PC-9 (cell line): ENCODE measurements around the gene BTRC.

Experiments used
- CTCF ChIP-seq: fragments of 200-600 bp; sonication (generic); conservative IDR thresholded peaks from 2 replicates; pipeline ENCODE4 v1.6.1; 2017; ENCODE audit warnings: mixed run types, antibody characterized with exemption, mild to moderate bottlenecking, moderate library complexity
- EZH2 ChIP-seq: fragments of 200-600 bp; sonication (generic); IDR thresholded peaks from 2 replicates; pipeline ENCODE4 v1.8.0; 2017; ENCODE audit warnings: antibody characterized with exemption, low read depth

DNA sequence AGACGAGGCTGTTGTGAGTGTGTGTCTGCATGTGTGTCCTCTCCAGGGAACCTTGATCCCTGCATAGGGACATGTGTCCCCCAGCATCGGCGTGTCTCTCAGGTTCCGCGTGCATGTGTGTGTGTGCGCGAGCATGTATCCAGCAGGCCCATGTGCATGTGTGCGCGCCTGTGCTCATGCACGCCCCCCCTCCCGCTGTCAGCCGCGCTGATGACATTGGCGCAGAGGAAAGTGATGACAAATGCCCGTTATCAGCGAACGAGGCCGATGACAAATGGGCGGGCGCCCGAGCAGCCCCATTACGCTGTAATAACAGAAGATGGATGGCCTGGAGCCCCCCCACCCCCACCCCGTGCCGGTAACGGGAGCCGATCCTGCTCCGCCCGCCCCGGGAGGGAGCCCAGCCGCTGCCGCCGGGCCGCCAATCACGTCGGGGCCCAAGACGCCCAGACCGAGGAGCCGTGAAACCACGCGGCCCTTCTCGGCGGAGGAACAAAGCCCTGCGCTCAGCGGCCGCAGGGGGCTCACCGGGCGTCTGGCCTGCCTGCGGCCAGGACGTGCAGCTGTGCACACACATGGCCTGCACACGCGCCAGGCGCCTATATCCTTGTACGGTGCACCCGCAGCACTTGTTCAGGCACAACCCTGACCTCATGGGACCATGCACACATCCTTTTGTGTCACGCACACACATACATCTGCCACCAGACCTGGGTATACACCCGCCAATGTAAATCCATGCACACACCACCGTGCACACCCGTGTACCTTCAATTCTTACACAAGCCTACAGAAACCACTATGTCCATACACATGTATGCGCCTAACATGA is 212.6 kb downstream of the BTRC start:
- TF ChIP-seq CTCF (no peak), EZH2 (no peak)
